PC-9 (cell line): ENCODE results near the gene HS3ST3B1.

Source experiments
- EZH2 ChIP-seq: fragments of 200-600 bp; sonication (generic); IDR thresholded peaks from 2 replicates; pipeline ENCODE4 v1.8.0; 2017; ENCODE audit warnings: antibody characterized with exemption, low read depth
- TF ChIP-seq, protein P1 (sequence below): fragments of 200-600 bp; sonication (generic); conservative IDR thresholded peaks from 2 replicates; pipeline ENCODE4 v1.6.1; 2017; ENCODE audit warnings: mixed run types, antibody characterized with exemption, mild to moderate bottlenecking, moderate library complexity

DNA sequence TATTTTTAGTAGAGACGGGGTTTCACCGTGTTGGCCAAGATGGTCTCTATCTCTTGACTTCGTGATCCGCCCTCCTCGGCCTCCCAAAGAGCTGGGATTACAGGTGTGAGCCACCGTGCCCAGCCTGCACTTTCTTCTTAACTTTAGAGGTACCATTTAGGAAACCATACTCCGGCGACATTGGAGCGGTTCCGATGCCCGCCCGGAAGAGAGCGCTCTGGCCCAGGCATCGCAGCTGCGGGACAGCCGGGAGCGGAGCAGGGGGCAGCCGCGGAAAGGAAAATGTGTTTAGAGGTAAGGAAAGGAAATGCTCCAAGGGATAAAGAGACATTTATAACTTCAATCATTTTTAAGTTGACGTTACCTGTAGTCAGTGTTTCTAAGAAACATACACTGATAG lies 6.0 kb upstream of the HS3ST3B1 start:
- TF ChIP-seq, protein P1, sequence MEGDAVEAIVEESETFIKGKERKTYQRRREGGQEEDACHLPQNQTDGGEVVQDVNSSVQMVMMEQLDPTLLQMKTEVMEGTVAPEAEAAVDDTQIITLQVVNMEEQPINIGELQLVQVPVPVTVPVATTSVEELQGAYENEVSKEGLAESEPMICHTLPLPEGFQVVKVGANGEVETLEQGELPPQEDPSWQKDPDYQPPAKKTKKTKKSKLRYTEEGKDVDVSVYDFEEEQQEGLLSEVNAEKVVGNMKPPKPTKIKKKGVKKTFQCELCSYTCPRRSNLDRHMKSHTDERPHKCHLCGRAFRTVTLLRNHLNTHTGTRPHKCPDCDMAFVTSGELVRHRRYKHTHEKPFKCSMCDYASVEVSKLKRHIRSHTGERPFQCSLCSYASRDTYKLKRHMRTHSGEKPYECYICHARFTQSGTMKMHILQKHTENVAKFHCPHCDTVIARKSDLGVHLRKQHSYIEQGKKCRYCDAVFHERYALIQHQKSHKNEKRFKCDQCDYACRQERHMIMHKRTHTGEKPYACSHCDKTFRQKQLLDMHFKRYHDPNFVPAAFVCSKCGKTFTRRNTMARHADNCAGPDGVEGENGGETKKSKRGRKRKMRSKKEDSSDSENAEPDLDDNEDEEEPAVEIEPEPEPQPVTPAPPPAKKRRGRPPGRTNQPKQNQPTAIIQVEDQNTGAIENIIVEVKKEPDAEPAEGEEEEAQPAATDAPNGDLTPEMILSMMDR = no peak
- no peak for TF ChIP-seq EZH2
